ENCODE data around the gene SPARCL1.

Gene SPARCL1

GRCh38 chr4:87540146-87541058, 11.2 kb upstream of the SPARCL1 start:
- DNase-seq = no peak

GRCh38 chr4:87532907-87533306, 3.7 kb upstream of the SPARCL1 start:
- DNase-seq = no peak

- no peak for DNase-seq
These were observed 2.9 kb upstream of the SPARCL1 start for GRCh38 chr4:87532109-87532508.

DNA sequence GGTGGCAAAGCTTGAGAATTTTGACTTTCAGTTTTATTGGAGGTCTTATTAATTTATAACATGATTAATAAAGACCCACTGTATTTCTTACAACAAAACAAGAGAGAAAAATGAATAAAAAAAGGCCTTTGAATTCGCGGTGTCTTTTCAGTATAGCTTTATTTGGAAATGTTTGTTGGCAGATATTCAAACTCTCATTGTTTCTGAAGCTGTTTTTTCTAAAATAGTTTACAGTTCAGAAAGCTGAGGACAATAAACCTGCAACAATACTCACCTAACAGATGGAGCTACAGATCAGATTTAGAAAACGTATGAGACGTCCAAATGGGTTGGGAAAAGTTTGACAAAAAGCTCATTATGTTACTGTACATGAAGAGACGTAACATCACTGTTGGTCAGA, 2.4 kb upstream of the SPARCL1 start:
- DNase-seq = no peak

GRCh38 chr4:87530868-87531267, 1.7 kb upstream of the SPARCL1 start:
- no peak for DNase-seq

GRCh38 chr4:87530229-87530628, 1.1 kb upstream of the SPARCL1 start:
- no peak for DNase-seq

GRCh38 chr4:87527431-87528220, 1.6 kb downstream of the SPARCL1 start:
- no peak for DNase-seq

DNA sequence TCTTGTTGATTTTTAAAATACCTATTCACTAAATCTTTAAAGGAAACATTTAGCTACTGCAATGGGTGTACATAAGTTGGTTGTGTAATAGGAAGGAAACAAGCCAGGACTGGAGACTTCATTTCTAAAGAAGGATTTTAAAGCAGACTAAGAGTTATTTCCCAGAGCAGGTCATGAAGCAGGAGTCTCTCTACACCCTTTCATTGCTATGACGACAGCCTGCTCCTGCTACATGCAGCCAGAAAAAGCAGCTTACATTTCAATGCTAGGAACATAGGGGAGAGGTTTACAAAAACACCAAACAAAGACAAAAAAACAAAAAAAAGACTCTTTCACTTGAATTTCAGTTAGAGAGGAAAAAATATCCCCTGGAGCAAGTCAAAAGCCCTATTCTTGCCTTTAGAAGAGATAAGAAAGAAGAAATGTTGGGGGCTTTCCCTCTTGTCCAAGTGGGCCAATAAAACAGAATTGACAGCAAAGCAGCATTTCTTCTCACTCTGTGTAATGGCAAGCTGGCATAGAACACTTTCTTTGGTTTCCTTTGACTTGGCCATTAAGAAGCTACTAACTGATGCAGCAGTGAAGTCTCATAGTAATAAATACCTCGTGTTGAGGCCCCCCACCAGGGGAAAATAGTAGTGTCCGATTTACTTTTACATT, 3.4 kb downstream of the SPARCL1 start:
- no peak for DNase-seq

DNA sequence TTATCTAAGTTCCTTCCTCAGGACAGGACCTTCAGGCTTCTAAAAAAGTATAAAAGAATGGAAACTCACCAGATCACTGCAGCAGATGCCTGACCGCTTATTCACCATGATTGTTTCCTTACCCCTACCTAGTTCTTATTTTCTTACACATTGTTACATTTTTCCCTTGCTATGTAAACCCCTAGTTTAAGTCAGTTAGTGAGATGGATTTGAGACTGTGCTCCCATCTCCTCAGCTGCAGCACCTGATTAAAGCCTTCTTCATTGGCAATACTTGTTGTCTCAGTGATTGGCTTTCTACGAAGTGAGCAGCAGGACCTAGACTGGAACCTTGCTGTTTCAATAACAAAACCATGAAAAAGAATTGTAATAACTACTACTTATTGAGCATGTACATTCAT, 4.7 kb downstream of the SPARCL1 start:
- DNase-seq = no peak

GRCh38 chr4:87523307-87523706, 5.9 kb downstream of the SPARCL1 start:
- no peak for DNase-seq

DNA sequence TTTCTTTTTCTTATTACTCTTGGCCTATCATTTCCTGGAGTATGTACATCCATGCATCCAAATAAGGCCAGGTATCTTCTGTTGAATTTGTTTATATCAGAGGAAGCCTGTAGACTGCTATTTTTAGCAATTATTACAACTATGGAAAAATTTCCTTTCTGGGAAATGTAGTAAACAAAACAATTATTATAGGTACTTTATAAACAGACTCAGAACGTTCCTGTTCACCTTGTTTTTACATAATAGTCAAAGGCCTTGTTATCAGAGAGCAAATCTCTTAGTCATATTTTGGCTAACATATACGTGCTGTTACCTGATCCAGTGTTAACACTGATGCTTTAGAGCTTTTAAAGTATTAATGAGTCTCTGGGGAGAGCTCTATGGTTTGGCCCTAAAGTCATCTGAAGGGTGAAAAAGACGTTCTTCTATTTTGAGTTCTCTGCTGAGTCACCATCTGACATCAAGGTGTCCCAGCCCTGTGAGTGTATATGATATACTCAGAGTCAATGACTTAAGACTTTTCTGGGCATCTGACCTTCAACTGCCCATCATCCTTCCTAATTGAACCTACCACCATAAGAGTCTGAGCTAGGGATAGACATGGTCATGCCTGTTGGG, 7.3 kb downstream of the SPARCL1 start:
- no peak for DNase-seq

- no peak for DNase-seq
These were observed 7.9 kb downstream of the SPARCL1 start for GRCh38 chr4:87521319-87521718.

DNA sequence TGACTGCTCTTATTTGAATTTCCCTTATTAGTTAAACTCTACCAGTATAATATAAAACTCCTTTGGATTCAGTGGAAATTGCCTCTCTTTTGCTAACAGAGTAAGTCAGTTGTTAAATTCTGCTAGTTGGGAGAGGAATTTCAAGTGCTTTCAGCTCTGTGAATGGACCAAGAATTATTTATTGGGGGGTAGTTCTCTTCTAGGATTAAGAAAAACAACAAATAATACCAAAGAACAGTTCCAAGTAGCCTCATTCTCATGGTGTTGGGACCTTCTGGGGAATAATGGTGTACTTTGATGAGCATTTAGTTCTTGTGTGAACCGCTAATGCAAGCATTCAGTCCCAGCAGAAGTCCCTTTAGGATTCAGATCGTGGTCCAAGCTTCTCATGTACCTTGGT, 11.6 kb downstream of the SPARCL1 start:
- no peak for DNase-seq

GRCh38 chr4:87516683-87517082, 12.5 kb downstream of the SPARCL1 start:
- DNase-seq = no peak

DNA sequence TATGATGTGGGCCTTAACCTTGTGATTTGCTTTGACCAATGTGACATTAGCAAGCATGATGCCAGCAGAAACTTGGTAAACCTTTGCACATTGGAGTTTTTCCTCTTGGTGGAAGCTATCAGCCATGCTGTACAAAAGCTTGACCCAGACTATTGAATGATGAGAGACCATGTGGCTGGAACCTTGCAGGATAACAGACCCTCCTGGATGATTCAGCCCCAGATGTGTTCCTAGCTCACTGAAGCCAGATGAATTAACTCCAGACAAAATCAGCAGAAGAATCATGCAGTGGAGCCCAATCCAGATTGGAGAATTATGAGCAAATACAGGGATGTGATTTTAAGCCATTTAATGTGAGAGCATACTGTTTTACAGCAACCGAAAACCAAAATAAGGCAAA, 16.8 kb downstream of the SPARCL1 start:
- no peak for DNase-seq

DNA sequence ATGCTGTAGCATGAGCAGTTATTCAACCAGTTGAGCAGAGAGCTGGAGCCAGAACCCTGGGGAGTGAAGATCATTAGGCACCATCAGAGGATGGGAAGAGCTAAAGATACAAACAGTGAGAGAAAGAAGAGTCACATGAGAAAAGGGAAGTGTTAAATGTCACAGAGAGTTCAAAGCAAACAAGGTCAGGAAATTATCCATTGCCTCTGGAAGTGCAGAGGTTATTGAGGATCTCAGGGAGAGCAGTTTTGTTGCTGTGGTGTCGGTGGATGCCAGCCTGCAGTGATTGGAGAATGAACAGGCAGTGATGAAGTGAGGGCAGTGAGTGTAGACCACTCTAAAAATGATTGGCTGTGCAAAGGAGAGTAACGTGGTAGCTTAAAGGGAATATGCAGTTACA, 17.7 kb downstream of the SPARCL1 start:
- no peak for DNase-seq

DNA sequence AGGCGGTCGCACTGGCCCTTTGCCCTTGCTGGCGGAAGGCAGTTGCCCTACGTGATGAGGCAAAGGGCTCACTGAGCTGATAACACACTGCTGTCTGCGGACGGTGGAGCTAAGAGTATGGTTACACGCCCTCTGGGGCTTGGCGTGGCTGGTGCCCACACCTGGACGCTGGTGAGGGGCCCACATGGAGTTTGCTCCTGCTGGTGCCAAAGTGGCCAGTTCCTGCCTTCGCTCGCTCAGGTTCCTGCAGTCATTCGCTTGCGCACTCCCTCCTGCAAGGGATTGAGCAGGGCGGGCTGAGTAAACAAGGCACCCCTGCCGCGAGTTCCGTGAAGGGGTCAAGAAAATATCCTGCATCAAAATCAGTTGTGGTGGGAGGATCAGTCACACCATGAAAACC, 18.4 kb downstream of the SPARCL1 start:
- no peak for DNase-seq

- no peak for DNase-seq
These were observed 22.0 kb downstream of the SPARCL1 start for GRCh38 chr4:87506974-87507701.

GRCh38 chr4:87505862-87506261, 23.3 kb downstream of the SPARCL1 start:
- DNase-seq = no peak

GRCh38 chr4:87502580-87503238, 26.5 kb downstream of the SPARCL1 start:
- DNase-seq = no peak

DNA sequence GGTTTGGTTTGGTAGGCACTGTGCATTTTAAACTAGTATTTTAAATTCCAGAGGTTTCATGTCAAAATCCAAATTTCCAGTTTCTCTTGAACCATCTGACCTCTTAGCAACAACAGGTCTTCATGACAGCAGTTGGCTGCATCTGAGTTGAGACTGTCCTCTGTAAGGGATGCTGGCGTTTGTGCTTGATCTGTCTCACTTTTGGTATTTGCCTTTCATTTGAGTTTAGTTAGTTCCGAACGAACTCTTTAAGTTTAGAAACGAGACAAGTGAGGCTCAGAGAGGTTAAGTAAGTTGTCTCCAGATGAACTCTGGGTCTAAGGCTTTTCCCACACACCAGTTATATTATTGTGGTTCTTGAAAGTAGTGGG, 29.1 kb downstream of the SPARCL1 start:
- no peak for DNase-seq
